Spleen (tissue), 11 donors: ENCODE measurements around the gene FAM83G. TPM values are rescaled to one million over a fixed set of nuclear protein-coding genes. Genes with fewer than 3 reads are reported as not detected.

Experiments used
- DNase-seq: peaks from one replicate; pipeline ENCODE4 v3.0.0-alpha.2; 2020
- H3K27ac ChIP-seq, 8 donors: fragments of 200-600 bp; sonication (generic) in 7 of 8; 1 replicate in 4 of 8; 2 replicates in 4 of 8; pipeline versions ENCODE4 v1.5.0 to v1.8.0; 2016 to 2021; ENCODE audit warnings: inconsistent platforms in 4 of 8, mild to moderate bottlenecking in 4 of 8, moderate library complexity in 1 of 8
- H3K27me3 ChIP-seq, 7 donors: fragments of 200-600 bp; sonication (generic) in 6 of 7; replicated peaks in 1 of 7; 1 replicate in 4 of 7; 2 replicates in 3 of 7; pipeline versions ENCODE4 v1.5.0 to v1.8.0; 2016 to 2021; ENCODE audit warnings: inconsistent platforms in 3 of 7, mild to moderate bottlenecking in 1 of 7
- H3K36me3 ChIP-seq, 6 donors: fragments of 200-600 bp; sonication (generic) in 5 of 6; 1 replicate in 4 of 6; 2 replicates in 2 of 6; pipeline versions ENCODE4 v1.5.0 to v1.8.0; 2016 to 2021; ENCODE audit warnings: inconsistent platforms in 2 of 6
- H3K4me1 ChIP-seq, 6 donors: fragments of 200-600 bp; sonication (generic) in 5 of 6; 1 replicate in 3 of 6; 2 replicates in 3 of 6; pipeline versions ENCODE4 v1.5.0 to v1.8.0; 2016 to 2021; ENCODE audit warnings: inconsistent platforms in 3 of 6
- H3K4me3 ChIP-seq, 8 donors: fragments of 200-600 bp; sonication (generic) in 7 of 8; 1 replicate in 4 of 8; 2 replicates in 4 of 8; pipeline versions ENCODE4 v1.5.0 to v1.8.0; 2016 to 2021; ENCODE audit warnings: inconsistent platforms in 4 of 8, mild to moderate bottlenecking in 4 of 8, moderate library complexity in 2 of 8
- H3K9me3 ChIP-seq, 8 donors: fragments of 200-600 bp; sonication (generic) in 7 of 8; 1 replicate in 4 of 8; 2 replicates in 4 of 8; pipeline versions ENCODE4 v1.5.0 to v1.8.0; 2016 to 2021; ENCODE audit warnings: inconsistent platforms in 4 of 8
- CTCF ChIP-seq, 11 experiments: fragments of 200-600 bp in 7 of 11; fragments of 450-650 bp in 4 of 11; sonication (generic) in 4 of 11; IDR thresholded peaks in 8 of 11; conservative IDR thresholded peaks in 3 of 11; 1 replicate in 7 of 11; 2 replicates in 4 of 11; pipeline versions ENCODE4 v1.4.0 to v1.8.0; 2016 to 2021; ENCODE audit warnings: antibody characterized with exemption in 11 of 11, inconsistent platforms in 4 of 11, mild to moderate bottlenecking in 1 of 11
- POLR2A ChIP-seq, 3 donors: fragments of 450-650 bp; IDR thresholded peaks; one replicate each; pipeline ENCODE4 v1.5.1; 2017; ENCODE audit warnings: antibody characterized with exemption in 3 of 3, mild to moderate bottlenecking in 1 of 3
- POLR2AphosphoS5 ChIP-seq, 3 donors: sonication (generic); formaldehyde crosslinking; IDR thresholded peaks; one replicate each; pipeline ENCODE4 v1.5.1; 2017; ENCODE audit warnings: antibody characterized with exemption in 3 of 3
- WGBS, 5 donors: extraction: QIAGEN DNeasy Blood & Tissue Kit in 3 of 5; methylation state at CpG; one replicate each; pipeline versions ENCODE4 v1.1.5 to v1.1.7; 2013 to 2018; 5-methylcytosine and 5-hydroxymethylcytosine counted together
- intact Hi-C: fragments of 100-400 bp; cut with DNase I; formaldehyde crosslinking; loops from one replicate; pipeline ENCODE4 v1.15.0; 2023; ENCODE audit warnings: low total_unique reads
- polyA plus RNA-seq, 3 donors: library from polyadenylated mRNA; stranded (reverse); fragments of 200-250 nt; gene quantifications; one replicate each; pipeline ENCODE4 v1.2.1, GENCODE V29; 2013
- total RNA-seq, 7 donors: library from RNA; depleted of rRNA in 3 of 7; stranded (reverse); fragments of >200 nt in 3 of 7; fragmentation: NEBNext Ultra II Directional in 4 of 7; extraction: Animal tissue kit (Norgen Biotek cat#: 25700) in 4 of 7; gene quantifications; one replicate each; pipeline versions ENCODE4 v1.1.0 to v1.2.1, GENCODE V29; 2016 to 2021
- donor health status: healthy with polysubstance abuse.
- donor health status: DM: no; HTN: no; CAD: no; lungs with moderate emphysema.
- donor health status: DM: no; HTN: no; CAD: no.
- donor health status: Bipolar disorder and iron deficiency.
- donor health status: healthy.
- donor health status: DM: no; HTN: no; CAD: no.
- donor health status: DM: yes; HTN: yes; CAD: no.

Gene FAM83G
- total and polyA plus RNA-seq, 10 donors, result 1.3 to 5.4 (median 4.6) TPM

- Histone ChIP-seq H3K27me3 (no peaks in the 10 kb centered on the region), H3K27ac (no peak overlapping the region), H3K4me3 (no peak overlapping the region), H3K36me3 (peaks cover 0 to 14% (median 0%) of the 10 kb centered on the region in 6 donors), H3K9me3 (peaks cover 0 to 19% (median 10%) of the 10 kb centered on the region in 8 donors), H3K4me1 (peaks cover 14 to 41% (median 25%) of the 10 kb centered on the region in 6 donors)
- WGBS, 5 donors, result 77 to 92% (median 83%) methylated on average over 5 to 6 of the region's 6 CpGs
- TF ChIP-seq POLR2AphosphoS5 (IDR thresholded peaks at IDR 0.05) (no peak), POLR2A (IDR thresholded peaks at IDR 0.05) (no peak), CTCF (IDR thresholded peaks at IDR 0.05 in 8 of 11, conservative IDR thresholded peaks at IDR 0.05 in 3 of 11) (no peak)
- intact Hi-C loops, result no loop called here
- no peak for DNase-seq
Observed at GRCh38 chr17:18997650-18998196, 6.8 kb downstream of the FAM83G start.

- no peak for DNase-seq
- Histone ChIP-seq H3K27me3 (no peaks in the 10 kb centered on the region), H3K27ac (no peak overlapping the region), H3K4me1 (peaks cover 14 to 38% (median 19%) of the 10 kb centered on the region in 6 donors), H3K36me3 (peaks cover 0 to 14% (median 0%) of the 10 kb centered on the region in 6 donors), H3K9me3 (peaks cover 0 to 19% (median 10%) of the 10 kb centered on the region in 8 donors), H3K4me3 (no peak overlapping the region)
- intact Hi-C loops, result no loop called here
- TF ChIP-seq POLR2AphosphoS5 (IDR thresholded peaks at IDR 0.05) (no peak), POLR2A (IDR thresholded peaks at IDR 0.05) (no peak), CTCF (IDR thresholded peaks at IDR 0.05 in 8 of 11, conservative IDR thresholded peaks at IDR 0.05 in 3 of 11) (no peak)
- WGBS, 5 donors, result 92 to 99% (median 96%) methylated on average over 2 of the region's 2 CpGs
Observed at GRCh38 chr17:18996458-18996857, 8.1 kb downstream of the FAM83G start.

GRCh38 chr17:18995220-18995619 is 9.3 kb downstream of the FAM83G start:
- 94 to 97% (median 96%) methylated on average over 3 of the region's 3 CpGs for WGBS, 5 donors
- Histone ChIP-seq H3K9me3 (peaks cover 0 to 19% (median 10%) of the 10 kb centered on the region in 8 donors), H3K36me3 (peaks cover 0 to 14% (median 0%) of the 10 kb centered on the region in 6 donors), H3K4me3 (no peak overlapping the region), H3K4me1 (peaks cover 14 to 26% (median 18%) of the 10 kb centered on the region in 6 donors), H3K27ac (no peak overlapping the region), H3K27me3 (no peaks in the 10 kb centered on the region)
- TF ChIP-seq POLR2AphosphoS5 (IDR thresholded peaks at IDR 0.05) (no peak), CTCF (IDR thresholded peaks at IDR 0.05 in 8 of 11, conservative IDR thresholded peaks at IDR 0.05 in 3 of 11) (no peak), POLR2A (IDR thresholded peaks at IDR 0.05) (no peak)
- intact Hi-C loops, result no loop called here
- DNase-seq, result no peak

GRCh38 chr17:18994631-18995030 is 9.9 kb downstream of the FAM83G start:
- no peak overlapping the region for H3K27ac ChIP-seq
- no peaks in the 10 kb centered on the region for H3K27me3 ChIP-seq
- H3K4me3 ChIP-seq, result no peak overlapping the region
- peaks cover 0 to 19% (median 10%) of the 10 kb centered on the region in 8 donors for H3K9me3 ChIP-seq
- TF ChIP-seq CTCF (IDR thresholded peaks at IDR 0.05 in 8 of 11, conservative IDR thresholded peaks at IDR 0.05 in 3 of 11), result no peak
- peaks cover 0 to 14% (median 0%) of the 10 kb centered on the region in 6 donors for H3K36me3 ChIP-seq
- intact Hi-C loops, result no loop called here
- WGBS, 5 donors, result 20 to 32% (median 28%) methylated on average over 1 of the region's 1 CpG
- H3K4me1 ChIP-seq, result peaks cover 14 to 26% (median 18%) of the 10 kb centered on the region in 6 donors
- no peak for DNase-seq
